ENCODE measurements around the gene GRM2.

Gene GRM2

DNA sequence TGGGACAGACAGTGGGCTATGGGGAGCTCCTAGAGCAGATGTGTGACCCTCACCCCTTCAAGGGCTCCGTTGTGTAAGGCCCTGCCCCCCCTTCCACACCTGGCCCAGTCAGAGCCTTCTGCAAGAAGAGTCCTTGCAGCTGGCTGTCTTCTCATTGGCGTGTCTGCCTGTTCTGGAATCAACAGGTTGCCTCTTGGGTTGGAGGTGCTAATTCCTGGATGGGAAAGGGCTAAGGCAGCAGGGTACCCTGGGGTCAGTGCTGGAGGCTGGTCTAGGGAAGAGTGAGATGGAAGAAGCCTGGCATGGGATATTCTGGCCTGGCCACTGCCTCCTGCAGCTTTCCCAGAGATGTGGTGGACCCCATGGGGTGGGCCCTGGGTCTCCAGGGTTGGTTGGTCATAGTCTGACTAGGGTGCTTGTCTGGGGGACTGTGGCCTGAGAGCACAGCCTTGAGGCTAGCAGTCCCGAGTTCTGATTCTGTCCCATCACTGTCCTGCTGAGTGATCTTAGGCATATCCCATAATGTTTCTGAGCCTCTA lies 30.7 kb upstream of the GRM2 start:
- Histone ChIP-seq H3K9ac (ENCODE audit: low read depth, low read length) (no peak overlapping the region), H3K36me3 (ENCODE audit: insufficient read depth, low read length) (no peaks in the 10 kb centered on the region), H3K9me3 (ENCODE audit: control insufficient read depth, insufficient read depth, low read length) (no peaks in the 10 kb centered on the region), H3K4me1 (ENCODE audit: insufficient read depth, low read length) (peaks cover 8% of the 10 kb centered on the region)

DNA sequence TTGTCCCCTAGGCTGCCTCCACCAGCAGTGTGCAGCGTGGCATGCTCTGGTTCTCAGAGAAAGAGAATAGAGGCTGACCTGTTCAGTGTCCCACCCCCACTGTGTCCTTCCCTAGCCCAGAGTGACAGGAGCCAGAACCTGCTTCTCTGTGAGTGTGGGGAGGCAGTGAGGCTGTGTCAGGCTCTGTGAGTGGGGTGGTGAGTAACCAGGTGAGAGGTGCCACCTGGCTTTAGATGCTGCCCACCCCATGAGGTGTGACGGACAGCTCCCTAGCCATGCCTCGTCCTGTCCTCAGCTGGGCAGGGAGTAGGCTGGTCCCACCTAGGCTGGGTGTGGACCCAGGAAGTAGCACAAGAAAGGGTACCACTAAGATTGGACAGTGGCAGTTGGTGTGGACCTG lies 29.5 kb upstream of the GRM2 start:
- Histone ChIP-seq H3K9ac (ENCODE audit: low read depth, low read length) (no peak overlapping the region), H3K4me1 (ENCODE audit: insufficient read depth, low read length) (peaks cover 15% of the 10 kb centered on the region), H3K36me3 (ENCODE audit: insufficient read depth, low read length) (no peaks in the 10 kb centered on the region)

DNA sequence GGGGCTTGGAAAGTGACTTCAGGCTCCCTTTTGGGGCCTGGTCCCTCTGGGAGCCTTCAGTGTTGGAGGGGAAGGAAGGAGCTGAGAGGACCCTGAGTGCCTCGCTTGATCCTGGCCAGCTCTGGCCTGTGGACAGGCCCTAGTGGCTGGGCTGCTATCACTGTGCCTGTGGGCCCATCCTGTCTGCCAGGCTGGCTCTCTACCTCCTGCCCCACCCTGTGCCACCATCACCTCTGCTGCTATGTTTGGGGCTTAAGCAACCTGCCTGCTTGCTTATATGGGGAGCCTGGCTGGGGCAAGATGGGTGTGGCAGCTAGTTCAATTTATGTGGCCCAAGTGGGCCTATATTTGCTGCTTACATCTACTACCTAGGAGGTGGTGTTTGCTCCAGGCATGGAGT lies 28.7 kb upstream of the GRM2 start:
- peaks cover 15% of the 10 kb centered on the region for H3K4me1 ChIP-seq (ENCODE audit: insufficient read depth, low read length)
- H3K36me3 ChIP-seq (ENCODE audit: insufficient read depth, low read length) = no peaks in the 10 kb centered on the region
- H3K9ac ChIP-seq (ENCODE audit: low read depth, low read length) = no peak overlapping the region
- no peaks in the 10 kb centered on the region for H3K9me3 ChIP-seq (ENCODE audit: control insufficient read depth, insufficient read depth, low read length)

More for the DNA sequence above, 29.5 kb upstream of the GRM2 start:
- H3K9me3 ChIP-seq (ENCODE audit: control insufficient read depth, insufficient read depth, low read length) = no peaks in the 10 kb centered on the region

DNA sequence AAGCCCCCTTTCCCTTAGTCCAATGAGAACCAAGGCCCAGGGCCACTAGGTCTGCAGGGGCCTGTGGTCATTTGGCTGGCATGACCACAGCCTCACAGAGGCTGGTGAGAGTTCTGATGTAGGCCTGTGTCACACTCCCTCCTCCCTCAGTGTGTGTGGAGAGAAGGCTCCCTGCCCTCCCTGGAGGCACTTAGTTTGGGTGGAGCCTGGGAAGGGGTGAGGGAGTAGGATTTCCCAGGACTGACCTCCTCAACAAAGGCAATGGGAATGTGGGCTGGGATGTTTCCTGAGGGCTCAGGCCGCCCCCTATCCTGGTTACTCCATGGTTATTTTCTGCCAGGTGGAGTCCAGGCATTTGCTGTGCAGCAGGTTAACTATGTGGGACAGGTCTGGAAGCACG lies 28.2 kb upstream of the GRM2 start:
- H3K36me3 ChIP-seq (ENCODE audit: insufficient read depth, low read length) = no peaks in the 10 kb centered on the region
- no peak overlapping the region for H3K9ac ChIP-seq (ENCODE audit: low read depth, low read length)
- H3K9me3 ChIP-seq (ENCODE audit: control insufficient read depth, insufficient read depth, low read length) = no peaks in the 10 kb centered on the region
- H3K4me1 ChIP-seq (ENCODE audit: insufficient read depth, low read length) = peaks cover 15% of the 10 kb centered on the region

DNA sequence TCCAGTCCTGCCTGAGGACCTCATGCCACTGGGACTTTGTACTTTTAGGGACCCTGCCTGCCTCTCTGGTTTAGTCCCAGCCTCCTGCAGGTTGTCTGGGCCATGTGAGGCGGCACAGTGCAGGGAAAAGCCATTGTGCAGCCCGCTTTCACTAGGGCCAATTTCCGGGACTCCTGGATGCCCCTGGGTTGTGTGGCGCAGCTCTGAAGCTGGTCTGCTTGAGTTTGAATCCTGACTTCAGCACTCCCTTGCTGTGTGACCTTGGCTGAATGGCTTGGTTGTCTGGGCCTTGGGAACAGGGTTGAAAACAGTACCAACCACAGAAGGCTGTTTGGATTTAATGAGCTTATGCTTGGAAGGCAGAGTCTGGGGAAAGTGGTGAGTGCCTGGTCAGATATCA lies 27.6 kb upstream of the GRM2 start:
- Histone ChIP-seq H3K4me1 (ENCODE audit: insufficient read depth, low read length) (peaks cover 15% of the 10 kb centered on the region), H3K9me3 (ENCODE audit: control insufficient read depth, insufficient read depth, low read length) (no peaks in the 10 kb centered on the region), H3K9ac (ENCODE audit: low read depth, low read length) (no peak overlapping the region), H3K36me3 (ENCODE audit: insufficient read depth, low read length) (no peaks in the 10 kb centered on the region)

DNA sequence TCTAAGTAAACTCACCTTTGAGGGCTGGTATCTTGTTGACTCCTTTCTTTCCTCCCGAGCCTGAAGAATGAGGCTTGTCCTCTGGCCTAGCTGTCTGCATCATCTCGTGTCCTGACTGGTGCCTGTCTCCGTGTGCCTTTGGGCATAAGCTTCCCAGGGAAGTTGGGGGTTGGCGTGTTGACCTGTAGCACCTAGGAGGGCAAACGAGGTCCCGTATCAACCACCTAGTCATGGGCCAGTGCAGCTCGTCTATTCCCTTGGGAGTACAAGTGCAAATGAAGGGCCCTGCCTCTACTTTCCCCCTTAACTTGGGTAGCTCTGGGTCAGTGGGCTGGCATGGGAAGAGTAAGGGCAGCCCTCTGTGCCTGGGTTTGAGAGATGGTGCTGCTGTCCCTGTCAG lies 27.1 kb upstream of the GRM2 start:
- H3K4me1 ChIP-seq (ENCODE audit: insufficient read depth, low read length) = peaks cover 15% of the 10 kb centered on the region
- H3K36me3 ChIP-seq (ENCODE audit: insufficient read depth, low read length) = no peaks in the 10 kb centered on the region
- no peaks in the 10 kb centered on the region for H3K9me3 ChIP-seq (ENCODE audit: control insufficient read depth, insufficient read depth, low read length)
- H3K9ac ChIP-seq (ENCODE audit: low read depth, low read length) = no peak overlapping the region

DNA sequence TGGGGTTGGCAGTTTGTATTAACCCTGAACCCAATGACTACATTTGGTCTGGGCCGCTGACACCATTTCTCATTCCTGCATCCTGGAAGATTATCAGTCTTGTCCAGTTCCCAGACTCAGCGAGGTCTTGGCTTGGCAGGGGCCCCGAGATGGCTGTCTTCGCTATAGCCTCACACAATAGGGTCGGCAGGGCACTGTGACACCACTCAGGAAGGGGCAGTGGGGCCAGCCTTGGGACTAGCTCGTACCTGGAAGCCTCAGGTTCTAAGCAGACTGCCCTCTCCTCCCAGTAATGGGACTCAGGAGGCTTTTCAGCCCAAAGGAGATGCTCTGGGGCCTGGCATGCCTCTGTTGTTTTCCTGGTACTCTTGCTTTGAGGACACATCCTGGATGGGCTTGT lies 26.7 kb upstream of the GRM2 start:
- H3K4me1 ChIP-seq (ENCODE audit: insufficient read depth, low read length) = peaks cover 15% of the 10 kb centered on the region
- H3K9me3 ChIP-seq (ENCODE audit: control insufficient read depth, insufficient read depth, low read length) = no peaks in the 10 kb centered on the region
- H3K36me3 ChIP-seq (ENCODE audit: insufficient read depth, low read length) = no peaks in the 10 kb centered on the region
- no peak overlapping the region for H3K9ac ChIP-seq (ENCODE audit: low read depth, low read length)

DNA sequence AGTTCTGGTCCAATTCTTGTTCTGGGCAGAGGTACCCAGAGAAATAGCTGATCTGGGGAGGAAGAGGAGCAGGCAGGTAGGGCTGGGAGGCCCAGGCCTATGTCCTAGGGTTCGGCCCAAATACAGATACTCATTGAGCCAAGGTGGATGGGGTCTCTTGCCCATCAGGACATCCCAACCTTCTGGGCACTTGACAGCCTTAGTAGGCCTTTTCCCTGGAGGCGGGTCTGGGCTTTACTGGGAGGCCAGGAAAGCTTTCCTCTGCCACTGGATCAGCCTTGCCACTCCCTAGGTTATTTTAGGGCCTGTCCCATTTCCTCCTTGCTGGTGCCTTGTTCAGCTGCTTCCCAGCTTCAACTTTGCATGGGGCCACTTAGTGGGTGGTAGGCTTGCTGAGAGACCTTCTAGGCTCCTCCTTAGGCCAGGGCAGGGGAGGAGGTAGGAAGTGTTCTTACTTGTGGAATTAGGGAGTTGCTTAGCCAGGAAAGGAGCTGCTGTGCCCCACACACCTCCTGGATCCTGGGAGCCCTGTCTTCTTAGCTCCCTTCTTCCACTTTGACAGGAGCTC lies 26.1 kb upstream of the GRM2 start:
- H3K9me3 ChIP-seq (ENCODE audit: control insufficient read depth, insufficient read depth, low read length) = no peaks in the 10 kb centered on the region
- H3K36me3 ChIP-seq (ENCODE audit: insufficient read depth, low read length) = no peaks in the 10 kb centered on the region
- H3K4me1 ChIP-seq (ENCODE audit: insufficient read depth, low read length) = peaks cover 15% of the 10 kb centered on the region
- H3K9ac ChIP-seq (ENCODE audit: low read depth, low read length) = no peak overlapping the region

DNA sequence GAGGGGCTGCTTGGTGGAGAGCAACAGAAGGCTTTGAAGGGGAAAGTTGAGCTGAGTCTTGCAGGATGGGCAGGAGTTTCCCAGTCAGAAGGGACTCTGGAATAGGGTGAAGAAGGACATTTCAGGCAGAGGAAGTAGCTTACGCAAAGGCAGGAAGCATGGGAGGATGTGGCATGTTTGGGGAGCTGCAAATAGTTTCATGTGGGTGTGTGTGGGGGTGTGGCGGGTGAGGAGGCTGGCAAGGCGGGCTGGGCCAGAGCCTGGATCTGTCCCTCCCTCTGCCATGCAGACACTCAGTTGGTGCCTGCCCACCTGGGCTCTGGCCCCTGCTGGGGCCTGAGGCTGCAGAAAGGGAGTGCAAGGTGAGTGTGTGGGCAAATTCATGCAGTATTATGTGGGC lies 25.4 kb upstream of the GRM2 start:
- Histone ChIP-seq H3K9me3 (ENCODE audit: control insufficient read depth, insufficient read depth, low read length) (no peaks in the 10 kb centered on the region), H3K9ac (ENCODE audit: low read depth, low read length) (no peak overlapping the region), H3K4me1 (ENCODE audit: insufficient read depth, low read length) (peaks cover 15% of the 10 kb centered on the region), H3K36me3 (ENCODE audit: insufficient read depth, low read length) (no peaks in the 10 kb centered on the region)

DNA sequence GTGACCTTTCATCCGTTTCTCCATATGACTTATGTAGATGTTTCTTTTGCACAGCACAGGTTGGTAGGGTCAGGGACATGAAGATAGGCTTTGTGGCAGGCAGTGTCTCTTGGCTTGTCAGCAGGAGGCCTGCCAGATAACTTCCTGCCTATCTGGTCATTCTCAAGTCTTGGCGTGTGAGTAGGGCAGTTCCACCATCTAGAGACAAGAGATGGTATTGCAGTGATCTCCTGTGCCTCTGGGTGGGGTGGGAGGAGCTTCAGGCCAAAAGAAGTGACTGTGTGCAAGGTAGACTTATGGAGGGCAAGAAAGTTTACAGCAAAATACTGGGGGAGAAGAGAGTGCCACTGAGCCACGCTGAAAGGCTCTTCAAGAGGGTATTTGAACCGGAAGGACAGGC lies 24.8 kb upstream of the GRM2 start:
- Histone ChIP-seq H3K36me3 (ENCODE audit: insufficient read depth, low read length) (no peaks in the 10 kb centered on the region), H3K9ac (ENCODE audit: low read depth, low read length) (no peak overlapping the region), H3K9me3 (ENCODE audit: control insufficient read depth, insufficient read depth, low read length) (no peaks in the 10 kb centered on the region), H3K4me1 (ENCODE audit: insufficient read depth, low read length) (peaks cover 21% of the 10 kb centered on the region)

DNA sequence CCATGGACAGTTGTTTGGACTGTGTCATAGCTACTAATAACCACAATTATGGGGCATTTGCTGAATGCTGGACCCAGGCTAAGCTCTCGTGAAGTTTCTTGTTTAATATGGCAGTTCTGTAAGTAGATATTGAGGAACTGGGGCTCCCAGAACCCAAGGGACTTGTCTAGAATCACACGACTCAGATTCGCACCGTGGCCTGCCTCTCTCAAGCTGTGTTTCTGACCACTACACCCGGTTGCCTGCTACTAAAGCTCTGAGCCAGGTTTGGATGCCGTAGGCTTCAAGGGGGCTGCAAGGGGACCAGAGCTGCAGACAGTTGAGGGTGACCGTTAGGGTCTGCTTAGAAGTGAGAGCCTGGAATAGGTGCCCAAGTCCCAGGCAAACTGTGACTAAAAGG lies 24.3 kb upstream of the GRM2 start:
- Histone ChIP-seq H3K9ac (ENCODE audit: low read depth, low read length) (no peak overlapping the region), H3K4me1 (ENCODE audit: insufficient read depth, low read length) (peaks cover 25% of the 10 kb centered on the region)

DNA sequence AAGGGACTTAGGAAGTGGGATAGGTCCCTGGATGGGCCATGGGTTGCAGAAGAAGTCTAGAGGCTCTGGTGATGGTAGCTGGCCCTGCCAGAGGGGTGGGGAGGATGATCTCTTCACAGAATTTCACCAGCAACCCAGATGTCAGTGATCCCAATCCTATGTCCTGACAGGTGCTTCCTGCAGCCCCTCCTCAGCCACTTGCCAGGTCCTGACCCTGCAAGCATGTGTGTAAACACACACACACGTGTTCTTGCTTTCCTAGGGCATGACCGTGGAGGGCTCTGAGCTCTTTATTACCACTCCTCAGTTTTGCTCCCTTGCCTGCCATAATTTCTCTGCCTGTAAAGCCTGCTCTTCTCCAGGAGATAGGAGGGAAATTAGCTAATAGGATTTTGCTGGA lies 23.3 kb upstream of the GRM2 start:
- no peak overlapping the region for H3K9ac ChIP-seq (ENCODE audit: low read depth, low read length)
- H3K36me3 ChIP-seq (ENCODE audit: insufficient read depth, low read length) = no peaks in the 10 kb centered on the region
- no peaks in the 10 kb centered on the region for H3K9me3 ChIP-seq (ENCODE audit: control insufficient read depth, insufficient read depth, low read length)
- peaks cover 26% of the 10 kb centered on the region for H3K4me1 ChIP-seq (ENCODE audit: insufficient read depth, low read length)

More for the DNA sequence above, 24.3 kb upstream of the GRM2 start:
- H3K9me3 ChIP-seq (ENCODE audit: control insufficient read depth, insufficient read depth, low read length) = no peaks in the 10 kb centered on the region
- no peaks in the 10 kb centered on the region for H3K36me3 ChIP-seq (ENCODE audit: insufficient read depth, low read length)

DNA sequence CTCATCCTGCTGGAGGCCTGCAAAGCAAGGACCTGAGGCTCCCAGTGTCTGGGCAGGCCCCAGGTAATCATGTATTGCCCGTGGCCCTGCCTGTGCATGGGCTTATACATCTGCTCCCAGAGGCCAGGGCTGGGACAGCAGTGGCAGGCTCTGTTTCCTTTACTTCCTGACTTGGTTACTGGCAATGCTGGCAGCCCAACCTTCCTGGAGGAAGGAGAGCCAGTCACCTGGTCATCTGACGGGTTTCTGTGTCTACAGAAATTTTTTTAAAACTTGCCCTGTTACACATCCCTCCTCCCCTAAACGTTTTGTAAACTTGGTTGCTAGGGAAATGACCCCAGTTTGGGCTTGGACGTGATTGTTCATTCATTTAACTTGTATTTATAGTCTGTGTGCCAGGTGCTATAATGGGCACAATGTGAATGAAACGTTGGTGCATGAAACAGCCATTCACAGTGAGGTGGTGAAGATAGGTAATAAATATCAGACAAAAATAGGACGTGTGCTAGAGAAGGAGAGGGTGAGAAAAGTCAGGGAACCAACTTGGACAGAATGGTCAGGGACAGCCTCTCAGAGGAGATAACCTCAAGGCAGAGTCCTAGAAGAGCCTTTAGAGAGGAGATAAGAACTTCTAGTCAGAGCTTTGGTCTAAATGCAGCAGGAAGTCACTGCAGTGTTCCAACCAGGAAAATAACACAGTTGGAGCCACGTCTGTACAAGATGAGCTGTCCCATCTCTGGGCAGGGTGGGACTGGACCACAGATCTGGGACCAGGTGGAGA lies 21.7 kb upstream of the GRM2 start:
- no peaks in the 10 kb centered on the region for H3K9me3 ChIP-seq (ENCODE audit: control insufficient read depth, insufficient read depth, low read length)
- no peak overlapping the region for H3K9ac ChIP-seq (ENCODE audit: low read depth, low read length)
- no peaks in the 10 kb centered on the region for H3K36me3 ChIP-seq (ENCODE audit: insufficient read depth, low read length)
- H3K4me1 ChIP-seq (ENCODE audit: insufficient read depth, low read length) = peaks cover 24% of the 10 kb centered on the region

DNA sequence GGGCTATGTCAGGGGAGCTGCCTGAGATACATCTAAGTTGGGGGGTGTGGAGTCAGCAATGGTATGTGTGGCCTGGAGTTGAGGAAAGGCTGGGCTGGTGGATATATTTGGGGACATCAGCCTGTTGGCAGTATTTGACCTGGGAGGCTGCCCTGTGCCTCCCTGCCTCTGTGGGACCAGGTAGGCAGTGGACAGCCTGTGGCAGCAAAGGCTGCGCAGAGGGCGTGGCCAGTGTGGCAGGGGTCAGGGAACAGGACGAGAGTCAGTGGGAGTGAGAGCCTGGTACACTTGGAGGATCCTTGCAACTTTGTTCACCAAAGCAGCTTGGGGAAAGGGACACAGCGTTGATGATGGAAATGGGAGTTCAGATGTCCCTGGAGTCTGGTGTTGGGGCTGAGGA lies 20.8 kb upstream of the GRM2 start:
- H3K9me3 ChIP-seq (ENCODE audit: control insufficient read depth, insufficient read depth, low read length) = no peaks in the 10 kb centered on the region
- no peaks in the 10 kb centered on the region for H3K36me3 ChIP-seq (ENCODE audit: insufficient read depth, low read length)
- H3K9ac ChIP-seq (ENCODE audit: low read depth, low read length) = no peak overlapping the region
- H3K4me1 ChIP-seq (ENCODE audit: insufficient read depth, low read length) = peaks cover 22% of the 10 kb centered on the region

DNA sequence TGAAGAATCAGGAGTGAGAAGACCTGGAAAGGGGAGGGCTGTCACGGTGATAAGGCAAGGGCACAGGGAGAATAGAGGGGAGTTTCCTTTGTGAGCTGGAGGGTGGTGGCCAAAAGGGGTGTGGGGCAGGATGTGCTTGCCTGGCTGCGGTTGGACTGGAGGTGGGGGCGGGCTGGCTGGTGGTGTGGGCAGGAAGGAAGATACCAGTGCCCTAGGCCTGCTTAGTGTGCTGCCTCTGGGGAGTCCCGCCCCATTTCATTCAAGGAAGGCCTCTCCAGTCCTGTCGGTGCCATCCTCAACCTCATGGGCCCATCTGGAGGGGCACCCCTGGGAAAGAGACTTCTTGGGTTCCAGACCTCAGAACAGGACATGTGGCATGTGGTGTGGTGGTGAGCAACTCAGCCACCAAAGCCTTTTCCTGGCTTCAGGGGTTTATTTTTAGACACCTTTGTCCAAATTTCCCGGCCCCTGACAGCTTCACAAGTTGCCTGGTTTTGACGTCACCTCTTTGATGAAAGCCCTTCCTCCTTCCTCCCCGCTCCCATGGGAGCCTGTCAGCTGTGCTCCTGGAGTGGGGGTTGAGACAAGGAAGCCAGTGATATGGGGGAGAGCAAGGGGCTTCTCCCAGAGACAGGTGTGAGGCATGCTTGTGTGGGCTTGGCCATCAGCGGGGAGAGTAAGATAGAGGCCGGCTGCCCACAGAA lies 20.2 kb upstream of the GRM2 start:
- H3K9me3 ChIP-seq (ENCODE audit: control insufficient read depth, insufficient read depth, low read length) = no peaks in the 10 kb centered on the region
- peaks cover 16% of the 10 kb centered on the region for H3K4me1 ChIP-seq (ENCODE audit: insufficient read depth, low read length)
- H3K9ac ChIP-seq (ENCODE audit: low read depth, low read length) = no peak overlapping the region
- no peaks in the 10 kb centered on the region for H3K36me3 ChIP-seq (ENCODE audit: insufficient read depth, low read length)
